Activated naive CD8-positive, alpha-beta T cell (primary cell): Measurements from ENCODE around the gene MPZL1.
A peak's percentile ranks its signal among the peaks of the same experiment; 100 is the strongest.

Experiments
- H3K27ac Mint-ChIP-seq: one replicate; pipeline ENCODE4 v1.8.0; 2021; ENCODE audit warnings: mixed read lengths
- H3K27me3 Mint-ChIP-seq: one replicate; pipeline ENCODE4 v1.8.0; 2021; ENCODE audit warnings: mixed read lengths
- H3K36me3 Mint-ChIP-seq: one replicate; pipeline ENCODE4 v1.8.0; 2021; ENCODE audit warnings: mixed read lengths
- H3K4me1 Mint-ChIP-seq: one replicate; pipeline ENCODE4 v1.8.0; 2021; ENCODE audit warnings: low read depth, mixed read lengths
- H3K4me3 Mint-ChIP-seq: one replicate; pipeline ENCODE4 v1.8.0; 2021; ENCODE audit warnings: mild to moderate bottlenecking, mixed read lengths
- H3K9me3 Mint-ChIP-seq: one replicate; pipeline ENCODE4 v1.8.0; 2021; ENCODE audit warnings: low read depth, mixed read lengths

Gene MPZL1

GRCh38 chr1:167721617-167722151 lies at the start of gene MPZL1:
TSS of gene MPZL1 (plus strand) at chr1:167721982. CDS start at chr1:167722152, 170 bp downstream.
- Mint-ChIP-seq H3K27ac (peak within 1 kb of the TSS; percentile 78), H3K4me3 (peak within 1 kb of the TSS; percentile 95), H3K36me3 (no peaks in the 10 kb centered on the region), H3K27me3 (no peaks in the 10 kb centered on the region), H3K4me1 (peaks cover 52% of the 10 kb centered on the region), H3K9me3 (no peaks in the 10 kb centered on the region)

- Mint-ChIP-seq H3K27me3 (no peaks in the 10 kb centered on the region), H3K27ac (peak overlapping the region; percentile 75), H3K4me1 (peaks cover 63% of the 10 kb centered on the region), H3K4me3 (no peak overlapping the region), H3K9me3 (no peaks in the 10 kb centered on the region), H3K36me3 (peaks cover 22% of the 10 kb centered on the region)
These were observed 49.0 kb upstream of the MPZL1 start for GRCh38 chr1:167672831-167673230.

GRCh38 chr1:167673265-167673664 lies 48.5 kb upstream of the MPZL1 start:
- H3K4me3 Mint-ChIP-seq: no peak overlapping the region
- H3K9me3 Mint-ChIP-seq: no peaks in the 10 kb centered on the region
- H3K27me3 Mint-ChIP-seq: no peaks in the 10 kb centered on the region
- peaks cover 59% of the 10 kb centered on the region for H3K4me1 Mint-ChIP-seq
- H3K36me3 Mint-ChIP-seq: peaks cover 22% of the 10 kb centered on the region
- H3K27ac Mint-ChIP-seq: peak overlapping the region; percentile 87

GRCh38 chr1:167674156-167674555 lies 47.6 kb upstream of the MPZL1 start:
- no peaks in the 10 kb centered on the region for H3K27me3 Mint-ChIP-seq
- H3K36me3 Mint-ChIP-seq: peaks cover 22% of the 10 kb centered on the region
- no peaks in the 10 kb centered on the region for H3K9me3 Mint-ChIP-seq
- H3K4me1 Mint-ChIP-seq: peaks cover 50% of the 10 kb centered on the region
- H3K4me3 Mint-ChIP-seq: no peak overlapping the region
- peak overlapping the region; percentile 87 for H3K27ac Mint-ChIP-seq

GRCh38 chr1:167675440-167675839 lies 46.3 kb upstream of the MPZL1 start:
- H3K36me3 Mint-ChIP-seq: peaks cover 22% of the 10 kb centered on the region
- peak overlapping the region; percentile 36 for H3K27ac Mint-ChIP-seq
- H3K27me3 Mint-ChIP-seq: no peaks in the 10 kb centered on the region
- peaks cover 38% of the 10 kb centered on the region for H3K4me1 Mint-ChIP-seq
- no peaks in the 10 kb centered on the region for H3K9me3 Mint-ChIP-seq
- H3K4me3 Mint-ChIP-seq: no peak overlapping the region

- Mint-ChIP-seq H3K27me3 (no peaks in the 10 kb centered on the region), H3K36me3 (peaks cover 18% of the 10 kb centered on the region), H3K4me1 (peaks cover 35% of the 10 kb centered on the region), H3K27ac (peak overlapping the region; percentile 36), H3K4me3 (no peak overlapping the region), H3K9me3 (no peaks in the 10 kb centered on the region)
These were observed 45.4 kb upstream of the MPZL1 start for GRCh38 chr1:167676205-167676915.

GRCh38 chr1:167676916-167677848 lies 44.6 kb upstream of the MPZL1 start:
- Mint-ChIP-seq H3K4me3 (no peak overlapping the region), H3K36me3 (peaks cover 14% of the 10 kb centered on the region), H3K27me3 (no peaks in the 10 kb centered on the region), H3K9me3 (no peaks in the 10 kb centered on the region), H3K4me1 (peaks cover 32% of the 10 kb centered on the region), H3K27ac (no peak overlapping the region)

- Mint-ChIP-seq H3K4me3 (no peak overlapping the region), H3K9me3 (no peaks in the 10 kb centered on the region), H3K27ac (no peak overlapping the region), H3K36me3 (peaks cover 8% of the 10 kb centered on the region), H3K4me1 (peaks cover 21% of the 10 kb centered on the region), H3K27me3 (no peaks in the 10 kb centered on the region)
These were observed 43.4 kb upstream of the MPZL1 start for GRCh38 chr1:167678422-167678821.

- no peak overlapping the region for H3K4me3 Mint-ChIP-seq
- H3K27me3 Mint-ChIP-seq: no peaks in the 10 kb centered on the region
- no peaks in the 10 kb centered on the region for H3K9me3 Mint-ChIP-seq
These were observed 42.9 kb upstream of the MPZL1 start for GRCh38 chr1:167678838-167679237.

GRCh38 chr1:167679714-167680113 lies 42.1 kb upstream of the MPZL1 start:
- H3K27me3 Mint-ChIP-seq: no peaks in the 10 kb centered on the region

More at GRCh38 chr1:167678838-167679237, 42.9 kb upstream of the MPZL1 start:
- Mint-ChIP-seq H3K27ac (no peak overlapping the region), H3K36me3 (peaks cover 4% of the 10 kb centered on the region), H3K4me1 (peaks cover 17% of the 10 kb centered on the region)

GRCh38 chr1:167681024-167681423 lies 40.8 kb upstream of the MPZL1 start:
- Mint-ChIP-seq H3K27me3 (no peaks in the 10 kb centered on the region), H3K36me3 (no peaks in the 10 kb centered on the region), H3K9me3 (no peaks in the 10 kb centered on the region), H3K4me3 (no peak overlapping the region), H3K27ac (peak overlapping the region; percentile 87), H3K4me1 (peaks cover 16% of the 10 kb centered on the region)

More at GRCh38 chr1:167679714-167680113, 42.1 kb upstream of the MPZL1 start:
- H3K36me3 Mint-ChIP-seq: no peaks in the 10 kb centered on the region
- H3K27ac Mint-ChIP-seq: no peak overlapping the region
- peaks cover 15% of the 10 kb centered on the region for H3K4me1 Mint-ChIP-seq
- H3K9me3 Mint-ChIP-seq: no peaks in the 10 kb centered on the region
- H3K4me3 Mint-ChIP-seq: no peak overlapping the region

- H3K36me3 Mint-ChIP-seq: no peaks in the 10 kb centered on the region
- H3K27ac Mint-ChIP-seq: peak overlapping the region; percentile 87
- H3K9me3 Mint-ChIP-seq: no peaks in the 10 kb centered on the region
- H3K4me3 Mint-ChIP-seq: no peak overlapping the region
- H3K27me3 Mint-ChIP-seq: no peaks in the 10 kb centered on the region
- peaks cover 18% of the 10 kb centered on the region for H3K4me1 Mint-ChIP-seq
These were observed 40.2 kb upstream of the MPZL1 start for GRCh38 chr1:167681451-167682098.

- Mint-ChIP-seq H3K4me1 (peaks cover 24% of the 10 kb centered on the region), H3K27me3 (no peaks in the 10 kb centered on the region), H3K27ac (peak overlapping the region; percentile 87), H3K4me3 (no peak overlapping the region), H3K9me3 (no peaks in the 10 kb centered on the region), H3K36me3 (no peaks in the 10 kb centered on the region)
These were observed 38.6 kb upstream of the MPZL1 start for GRCh38 chr1:167683226-167683625.

GRCh38 chr1:167683641-167684502 lies 37.9 kb upstream of the MPZL1 start:
- Mint-ChIP-seq H3K4me3 (no peak overlapping the region), H3K36me3 (no peaks in the 10 kb centered on the region), H3K27me3 (no peaks in the 10 kb centered on the region), H3K4me1 (peaks cover 26% of the 10 kb centered on the region), H3K9me3 (no peaks in the 10 kb centered on the region), H3K27ac (peak overlapping the region; percentile 87)
